HCEC 1CT (cell line): Measurements from ENCODE around the gene NPHP4.
A peak's percentile ranks its signal among the peaks of the same experiment; 100 is the strongest.

Source experiments
- DNase-seq: peaks from one replicate; pipeline ENCODE4 v3.0.0-alpha.2; 2017

NPHP4 gene

GRCh38 chr1:5947071-5947821, 45.0 kb downstream of the NPHP4 start:
- no peak for DNase-seq

GRCh38 chr1:5945445-5945844, 46.8 kb downstream of the NPHP4 start:
- DNase-seq: no peak

- no peak for DNase-seq
Measured at GRCh38 chr1:5944843-5945167, 47.4 kb downstream of the NPHP4 start.

- DNase-seq: no peak
Measured at GRCh38 chr1:5944154-5944842, 47.9 kb downstream of the NPHP4 start.

GRCh38 chr1:5943343-5944124, 48.7 kb downstream of the NPHP4 start:
- DNase-seq: no peak

GRCh38 chr1:5941671-5942070, 50.6 kb downstream of the NPHP4 start:
- no peak for DNase-seq

GRCh38 chr1:5940723-5941407, 51.4 kb downstream of the NPHP4 start:
- DNase-seq: no peak

GRCh38 chr1:5939271-5940170, 52.7 kb downstream of the NPHP4 start:
- no peak for DNase-seq

GRCh38 chr1:5938101-5938646, 54.1 kb downstream of the NPHP4 start:
- DNase-seq: no peak

- DNase-seq: no peak
Measured at GRCh38 chr1:5937373-5937857, 54.8 kb downstream of the NPHP4 start.

- no peak for DNase-seq
Measured at GRCh38 chr1:5936621-5937372, 55.4 kb downstream of the NPHP4 start.

GRCh38 chr1:5936126-5936525, 56.1 kb downstream of the NPHP4 start:
- DNase-seq: no peak

GRCh38 chr1:5935026-5935425, 57.2 kb downstream of the NPHP4 start:
- DNase-seq: no peak

GRCh38 chr1:5934058-5934884, 58.0 kb downstream of the NPHP4 start:
- DNase-seq: no peak

GRCh38 chr1:5933676-5934057, 58.6 kb downstream of the NPHP4 start:
- DNase-seq: peak; percentile 6

GRCh38 chr1:5933050-5933449, 59.2 kb downstream of the NPHP4 start:
- DNase-seq: no peak

GRCh38 chr1:5928714-5929400, 63.4 kb downstream of the NPHP4 start:
- no peak for DNase-seq

GRCh38 chr1:5927506-5928370, 64.5 kb downstream of the NPHP4 start:
- no peak for DNase-seq
